ENCODE results near the gene IGHMBP2.
"Not testable (repeated sequence)": the region's sequence is repeated elsewhere in the genome, so short reads cannot be mapped to it uniquely, and the experiment has no call there.

Gene IGHMBP2
- total RNA-seq, result 27.8 to 47.1 reads per million in 2 donors

- peak; percentile 69 for DNase-seq
Observed at GRCh38 chr11:68903288-68904247, at the start of gene IGHMBP2, which contains the start of gene MRPL21. Gene IGHMBP2, plus strand, starts transcription at chr11:68903891. Its CDS starts 62 bp downstream, at chr11:68903953. Gene MRPL21, minus strand, starts transcription at chr11:68903832. Its CDS starts 22 bp downstream, at chr11:68903810.

- DNase-seq, result no peak
Observed at GRCh38 chr11:68854273-68854958, 49.3 kb upstream of the IGHMBP2 start.

DNA sequence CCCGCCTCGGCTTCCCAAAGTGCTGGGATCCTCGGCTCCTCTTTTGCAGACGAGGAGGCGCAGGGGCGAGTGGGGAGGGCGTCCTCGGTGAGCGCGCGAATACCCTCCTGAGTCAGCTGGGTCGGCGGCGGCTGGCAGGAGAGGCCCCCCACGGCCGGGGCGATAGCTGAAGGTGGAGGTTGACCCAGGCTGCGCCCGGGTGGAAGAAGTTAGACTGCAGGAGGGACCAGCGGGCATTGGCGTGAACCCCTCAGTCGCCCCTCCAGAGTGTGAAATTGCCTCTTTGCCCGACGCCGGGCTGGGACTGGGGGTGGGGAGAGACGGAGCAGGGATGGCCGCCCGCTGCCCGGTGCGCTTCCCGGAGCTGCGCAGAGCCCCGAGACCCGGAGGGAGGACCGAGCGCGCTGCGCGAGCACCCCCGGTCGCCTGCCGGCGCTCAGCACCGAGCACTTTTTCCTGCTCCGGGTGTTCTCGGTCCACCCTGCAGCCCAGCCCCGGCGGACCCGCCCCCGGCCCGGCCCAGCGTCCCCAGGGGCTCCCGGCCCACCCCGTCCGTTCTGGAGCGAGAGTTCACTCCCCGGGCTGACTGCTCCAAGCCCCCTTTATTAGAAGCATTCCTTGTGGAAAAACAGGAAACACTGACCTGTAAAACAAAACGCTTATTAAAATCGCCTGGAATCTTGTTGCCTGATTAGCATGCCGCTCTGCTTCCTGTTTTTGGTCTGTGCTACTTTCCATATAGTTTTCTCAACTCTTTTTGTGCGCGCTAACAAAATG lies 48.3 kb upstream of the IGHMBP2 start:
- DNase-seq, result no peak

DNA sequence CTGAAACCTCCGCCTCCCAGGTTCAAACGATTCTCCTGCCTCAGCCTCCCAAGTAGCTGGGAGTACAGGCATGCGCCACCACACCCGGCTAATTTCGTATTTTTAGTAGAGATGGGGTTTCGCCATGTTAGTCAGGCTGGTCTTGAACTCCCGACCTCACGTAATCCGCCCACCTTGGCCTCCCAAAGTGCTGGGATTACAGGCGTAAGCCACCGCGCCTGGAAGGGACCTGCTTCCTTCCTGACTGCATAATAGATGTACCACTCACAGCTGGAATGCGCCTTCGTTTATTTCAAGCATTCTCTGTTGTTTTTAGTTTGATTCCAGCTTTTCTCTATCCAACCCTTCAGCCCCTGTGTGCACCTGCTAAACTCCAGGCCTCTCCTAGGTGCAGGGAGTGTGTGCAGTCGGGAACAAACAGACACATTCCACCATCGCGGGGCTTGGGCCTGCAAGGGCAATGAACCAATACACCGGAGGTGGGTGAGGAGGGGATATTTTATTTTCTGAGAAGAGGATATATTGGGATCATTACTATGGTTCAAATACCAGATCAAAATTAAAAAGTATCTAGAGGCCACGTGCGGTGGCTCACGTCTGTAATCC lies 47.2 kb upstream of the IGHMBP2 start:
- DNase-seq, result not testable (repeated sequence)

DNA sequence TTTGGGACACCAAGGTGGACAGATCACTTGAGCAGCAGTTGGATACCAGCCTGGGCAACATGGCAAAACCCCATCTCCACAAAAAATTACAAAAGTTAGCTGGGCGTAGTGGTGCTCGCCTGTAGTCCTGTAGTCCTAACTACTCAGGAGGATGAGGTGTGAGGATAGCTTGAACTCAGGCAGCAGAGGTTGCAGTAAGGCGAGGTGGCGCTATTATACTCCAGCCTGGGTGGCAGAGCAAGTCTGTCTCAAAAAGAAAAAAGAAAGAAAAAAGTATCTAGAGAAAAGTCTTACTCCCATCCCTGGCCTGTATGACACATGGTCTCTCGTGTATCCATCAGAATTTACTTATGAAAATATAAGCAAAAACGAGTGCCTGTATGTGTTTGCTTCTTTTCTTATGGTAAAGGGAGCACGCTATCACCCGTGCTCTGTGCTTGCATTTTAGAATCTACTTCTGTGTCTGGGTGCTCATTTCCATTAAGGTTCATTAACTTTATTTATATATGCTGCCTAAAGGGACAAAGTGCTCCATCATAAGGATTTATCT lies 46.6 kb upstream of the IGHMBP2 start:
- DNase-seq, result no peak

GRCh38 chr11:68859123-68859522 lies 44.6 kb upstream of the IGHMBP2 start:
- DNase-seq, result no peak

DNA sequence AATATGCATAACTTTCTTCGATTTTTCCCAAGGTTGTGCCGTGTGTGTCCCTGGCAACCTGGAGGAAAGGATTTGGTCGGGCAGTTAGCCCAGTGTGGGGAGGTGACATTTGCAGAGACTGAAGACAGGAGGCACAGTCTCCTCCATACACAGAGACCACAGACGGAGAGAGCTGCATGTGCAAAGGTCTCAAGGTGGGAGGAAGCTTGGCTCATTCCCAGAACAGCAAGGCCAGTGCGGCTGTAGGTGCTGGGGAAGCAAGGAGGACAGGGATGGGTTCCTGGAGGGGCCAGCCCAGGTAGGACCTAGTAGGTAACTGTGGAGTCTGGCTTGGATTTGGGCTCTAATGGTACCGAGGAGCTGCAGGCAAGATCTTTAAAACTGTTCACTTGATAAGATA lies 41.3 kb upstream of the IGHMBP2 start:
- DNase-seq, result no peak

DNA sequence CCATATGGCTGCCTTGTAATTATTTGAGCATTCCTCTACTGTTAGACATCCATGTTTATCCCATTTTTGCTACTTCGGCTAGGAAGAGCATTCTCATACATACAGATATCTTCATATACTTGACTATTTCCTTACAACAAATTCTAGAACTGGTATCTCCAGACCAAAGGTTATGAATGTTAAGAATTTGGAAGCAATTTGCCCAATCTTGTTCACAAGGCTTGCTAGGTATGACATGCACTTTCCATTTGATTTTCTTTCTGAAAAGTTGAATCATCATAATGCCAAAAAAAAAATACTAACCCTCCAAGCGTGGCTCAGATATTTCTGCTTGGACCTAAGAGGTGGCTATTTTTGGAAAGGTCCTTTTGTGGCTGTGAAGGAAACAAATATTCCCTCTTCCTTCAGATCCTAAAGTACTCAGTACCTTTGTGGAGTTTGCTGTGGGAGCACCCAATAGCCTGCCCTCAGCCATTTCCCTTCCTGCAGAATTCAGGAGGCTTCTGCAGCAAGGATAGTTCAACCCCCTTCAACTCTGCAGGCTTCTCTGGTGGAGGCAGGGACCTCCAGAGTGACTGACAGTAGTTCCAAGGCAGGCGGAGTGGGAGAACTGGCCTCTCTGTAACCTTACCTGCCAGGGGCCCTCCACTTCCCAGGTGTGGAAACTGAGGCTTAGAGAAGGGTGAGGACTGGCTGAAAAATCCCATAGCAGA lies 40.0 kb upstream of the IGHMBP2 start:
- DNase-seq, result no peak

DNA sequence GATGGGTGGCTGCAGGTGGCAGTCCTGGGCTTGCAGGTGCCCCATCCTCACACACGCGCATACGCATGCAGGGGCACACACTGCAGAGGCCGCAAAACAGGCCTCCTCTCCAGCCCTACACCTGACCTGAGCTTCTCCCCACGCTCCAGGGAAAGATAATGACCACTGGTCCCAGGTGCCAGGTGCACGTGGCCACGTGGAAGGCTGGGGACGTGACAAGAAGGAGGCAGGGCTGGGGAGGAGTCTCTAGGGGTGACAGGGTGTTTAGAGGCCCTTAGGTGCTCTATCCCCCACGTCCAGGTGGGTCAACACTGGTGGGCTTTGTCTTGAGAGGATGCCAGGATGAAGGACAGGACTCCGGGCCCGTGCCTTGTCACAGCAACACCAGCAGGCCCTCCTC lies 38.5 kb upstream of the IGHMBP2 start:
- DNase-seq, result no peak

DNA sequence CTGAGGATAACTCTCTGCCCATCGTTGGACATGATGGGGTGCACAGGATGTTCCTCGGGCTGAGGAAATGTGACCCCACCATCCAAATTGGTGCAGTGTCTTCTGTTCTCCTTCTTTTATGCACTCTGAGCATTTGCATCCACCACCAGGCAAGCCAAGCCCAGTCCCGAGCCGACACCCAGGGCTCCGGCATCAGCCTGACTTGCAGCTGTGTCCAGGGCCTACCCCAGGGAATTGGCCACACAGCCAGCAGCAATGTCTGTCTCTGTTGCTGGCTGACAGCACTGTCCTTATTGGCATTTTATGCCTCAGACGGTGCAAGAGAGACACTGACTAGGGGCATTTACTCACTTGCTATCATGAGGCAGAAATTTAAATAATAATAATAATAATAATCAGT lies 36.6 kb upstream of the IGHMBP2 start:
- DNase-seq, result no peak

GRCh38 chr11:68868221-68868835 lies 35.4 kb upstream of the IGHMBP2 start:
- no peak for DNase-seq

GRCh38 chr11:68870470-68870869 lies 33.2 kb upstream of the IGHMBP2 start:
- no peak for DNase-seq

DNA sequence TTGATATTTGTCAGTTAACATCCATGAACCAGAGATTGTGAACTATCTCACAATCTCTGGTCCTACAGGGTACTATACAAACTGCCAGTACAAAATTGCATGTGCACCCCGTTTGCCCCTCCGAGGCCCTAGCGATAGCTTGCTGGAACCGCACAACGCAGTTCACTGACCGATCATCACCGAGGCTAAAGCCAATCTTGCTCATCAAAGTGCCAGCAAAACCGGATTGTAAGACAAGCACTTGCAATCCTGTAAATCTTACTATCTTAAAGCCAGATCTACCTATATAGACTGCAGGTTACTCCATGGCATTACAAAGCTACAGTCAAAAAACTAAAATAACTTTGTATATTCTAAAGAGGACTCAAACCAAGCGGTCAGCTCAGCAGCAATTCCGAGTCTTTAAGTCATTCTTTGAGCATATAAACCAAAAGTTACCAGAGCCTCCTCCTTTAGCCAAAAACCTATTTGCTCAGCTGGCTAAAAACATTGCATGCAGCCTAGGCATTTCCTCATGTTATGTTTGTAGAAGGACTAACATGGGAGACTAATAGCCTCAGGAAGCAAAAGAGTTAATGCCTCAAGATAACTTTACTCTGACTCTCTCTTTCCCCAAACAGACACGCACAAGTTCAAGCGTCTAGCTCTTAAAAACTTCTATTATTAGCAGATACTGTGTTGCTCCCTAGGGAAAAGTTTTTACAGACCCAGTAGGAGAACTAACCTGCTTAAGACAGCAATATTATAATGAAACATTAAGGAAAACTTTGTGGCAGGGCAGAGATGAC lies 31.3 kb upstream of the IGHMBP2 start:
- DNase-seq, result no peak

GRCh38 chr11:68878022-68878421 lies 25.7 kb upstream of the IGHMBP2 start:
- DNase-seq, result no peak

GRCh38 chr11:68880851-68881250 lies 22.8 kb upstream of the IGHMBP2 start:
- no peak for DNase-seq

DNA sequence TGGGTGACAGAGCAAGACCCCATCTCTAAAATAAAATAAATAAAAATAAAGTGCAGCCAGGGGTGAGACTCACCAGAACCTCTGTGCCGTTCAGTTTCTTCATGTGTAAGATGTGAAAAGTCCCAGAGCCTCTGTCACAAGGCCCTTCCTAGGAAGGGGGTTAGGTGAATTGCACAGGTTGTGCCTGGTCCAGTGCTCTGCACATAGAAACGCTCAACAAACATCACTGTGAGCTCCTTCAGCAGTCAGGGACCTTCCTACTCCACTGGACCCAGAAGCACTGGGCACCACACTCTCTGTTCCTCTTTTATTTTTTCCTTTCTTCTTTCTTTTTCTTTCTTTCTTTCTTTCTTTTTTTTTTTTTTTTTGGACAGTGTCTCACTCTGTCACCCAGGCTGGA lies 22.4 kb upstream of the IGHMBP2 start:
- no peak for DNase-seq

- DNase-seq, result no peak
Observed at GRCh38 chr11:68882391-68882790, 21.3 kb upstream of the IGHMBP2 start.

- not testable (repeated sequence) for DNase-seq
Observed at GRCh38 chr11:68884827-68885226, 18.9 kb upstream of the IGHMBP2 start.

- DNase-seq, result no peak
Observed at GRCh38 chr11:68889948-68890446, 13.7 kb upstream of the IGHMBP2 start.
